HFF-Myc (cell line): ENCODE data around the gene AQP12A.

Experiments
- DNase-seq: peaks from one replicate; pipeline ENCODE4 v3.0.0-alpha.2; 2011; ENCODE audit warnings: low read depth; ENCODE audit errors: extremely low read depth
- H3K4me3 ChIP-seq: replicated peaks from 2 replicates; pipeline ENCODE4 v1.5.1; 2011; ENCODE audit warnings: low read depth, mild to moderate bottlenecking, control low read depth, low read length
- CTCF ChIP-seq: IDR thresholded peaks from 2 replicates; pipeline ENCODE4 v1.5.1; 2012; ENCODE audit warnings: mild to moderate bottlenecking, low read depth, low read length, control low read depth; ENCODE audit errors: missing control alignments

The AQP12A gene

GRCh38 chr2:240722796-240723735 is 31.4 kb downstream of the AQP12A start:
- DNase-seq: no peak
- TF ChIP-seq CTCF: no peak
- no peak overlapping the region for H3K4me3 ChIP-seq

- no peak overlapping the region for H3K4me3 ChIP-seq
- DNase-seq: no peak
- no peak for TF ChIP-seq CTCF
These were observed 32.2 kb downstream of the AQP12A start for GRCh38 chr2:240723851-240724250.

GRCh38 chr2:240724431-240724830 is 32.8 kb downstream of the AQP12A start:
- no peak for DNase-seq
- H3K4me3 ChIP-seq: no peak overlapping the region
- TF ChIP-seq CTCF: no peak

- TF ChIP-seq CTCF: no peak
- no peak overlapping the region for H3K4me3 ChIP-seq
- no peak for DNase-seq
These were observed 33.6 kb downstream of the AQP12A start for GRCh38 chr2:240725266-240725665.

GRCh38 chr2:240725671-240726070 is 34.0 kb downstream of the AQP12A start:
- no peak for DNase-seq
- H3K4me3 ChIP-seq: no peak overlapping the region
- no peak for TF ChIP-seq CTCF

GRCh38 chr2:240726876-240727275 is 35.2 kb downstream of the AQP12A start:
- no peak for TF ChIP-seq CTCF
- DNase-seq: no peak
- H3K4me3 ChIP-seq: no peak overlapping the region
